Activated naive CD8-positive, alpha-beta T cell treated with anti-CD3 and anti-CD28 coated beads for 36 hours (primary cell): Measurements from ENCODE around the gene GGT6. TPM values are rescaled to one million over a fixed set of nuclear protein-coding genes. Genes with fewer than 3 reads are reported as not detected.

Experiments
- DNase-seq: peaks from one replicate; pipeline ENCODE4 v3.0.0; 2021
- H3K27ac Mint-ChIP-seq: one replicate; pipeline ENCODE4 v1.8.0; 2022; ENCODE audit warnings: mild to moderate bottlenecking, moderate library complexity, mixed read lengths
- H3K27me3 Mint-ChIP-seq: one replicate; pipeline ENCODE4 v1.8.0; 2022; ENCODE audit warnings: mild to moderate bottlenecking, mixed read lengths
- H3K36me3 Mint-ChIP-seq: one replicate; pipeline ENCODE4 v1.8.0; 2021; ENCODE audit warnings: mild to moderate bottlenecking, mixed read lengths
- H3K4me1 Mint-ChIP-seq: one replicate; pipeline ENCODE4 v1.8.0; 2021; ENCODE audit warnings: mixed read lengths
- H3K4me3 Mint-ChIP-seq: one replicate; pipeline ENCODE4 v1.8.0; 2022; ENCODE audit warnings: mild to moderate bottlenecking, moderate library complexity, mixed read lengths
- H3K9me3 Mint-ChIP-seq: one replicate; pipeline ENCODE4 v1.8.0; 2022; ENCODE audit warnings: mixed read lengths
- total RNA-seq, 2 experiments: library from RNA; stranded (reverse); gene quantifications; one replicate each; pipeline ENCODE4 v1.2.3, GENCODE V29; 2021

Gene GGT6
- total RNA-seq, 2 experiments from 2014 or later, result not detected

DNA sequence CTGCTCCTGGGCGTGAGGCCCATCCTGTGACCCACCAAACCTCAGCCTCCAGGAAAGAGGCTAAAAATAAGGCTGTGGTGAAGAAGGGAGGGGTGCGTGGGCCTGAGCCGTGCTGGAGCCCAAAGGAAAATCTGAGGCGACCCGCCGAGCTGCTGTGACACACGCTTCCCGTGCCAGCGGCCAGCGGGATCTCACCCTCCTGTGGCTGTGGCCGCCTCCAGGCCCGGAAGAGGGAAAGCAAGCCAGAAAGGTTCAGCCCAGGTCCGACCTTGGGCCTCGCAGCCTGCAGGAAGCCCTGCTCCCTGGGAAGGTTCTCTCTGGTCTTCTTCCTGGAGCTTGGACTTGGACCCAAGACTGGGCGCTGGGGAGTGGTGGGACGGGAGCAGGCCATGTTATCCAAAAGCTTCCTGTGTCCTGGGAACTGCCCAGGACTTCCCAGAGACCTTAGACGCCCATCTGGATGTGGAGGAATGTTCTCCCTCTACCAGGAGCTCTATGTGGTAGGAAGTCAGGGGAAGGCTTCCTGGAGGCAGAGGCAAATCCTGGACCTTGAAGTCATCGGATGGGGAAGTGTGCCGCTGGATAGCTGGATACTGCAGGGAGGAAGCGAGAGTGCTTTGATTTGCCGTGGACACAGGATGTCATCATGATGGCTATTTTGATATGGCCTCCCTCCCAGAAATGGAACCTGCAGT is 50.3 kb downstream of the GGT6 start:
- Mint-ChIP-seq H3K27ac (no peak overlapping the region), H3K36me3 (no peaks in the 10 kb centered on the region), H3K4me3 (no peak overlapping the region), H3K4me1 (peaks cover 18% of the 10 kb centered on the region), H3K27me3 (no peaks in the 10 kb centered on the region), H3K9me3 (no peaks in the 10 kb centered on the region)
- DNase-seq, result no peak

- Mint-ChIP-seq H3K4me1 (peaks cover 25% of the 10 kb centered on the region), H3K27me3 (no peaks in the 10 kb centered on the region), H3K4me3 (no peak overlapping the region), H3K27ac (no peak overlapping the region), H3K36me3 (no peaks in the 10 kb centered on the region), H3K9me3 (no peaks in the 10 kb centered on the region)
- peak; percentile 49 for DNase-seq
These were observed 51.0 kb downstream of the GGT6 start for GRCh38 chr17:4509401-4509800.

DNA sequence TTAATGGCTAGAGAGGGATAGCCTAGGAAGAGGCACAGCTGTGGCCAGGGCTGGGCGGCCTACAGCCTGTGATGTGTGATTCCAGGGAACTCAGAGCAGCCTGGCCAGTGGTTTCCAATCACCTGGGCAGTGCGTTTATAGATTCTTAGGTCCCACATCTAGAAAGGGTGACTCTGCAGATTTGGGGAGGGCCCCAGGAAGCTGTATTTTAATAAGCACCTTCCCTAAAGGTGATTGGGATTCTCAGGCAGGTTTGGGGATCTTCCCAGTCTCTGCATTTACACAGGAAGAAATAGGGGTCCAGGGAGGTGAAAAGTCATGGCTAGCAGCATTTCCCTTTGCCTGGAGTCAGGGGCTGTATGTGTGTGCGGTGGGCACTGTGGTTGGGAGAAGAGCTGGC is 52.2 kb downstream of the GGT6 start:
- H3K9me3 Mint-ChIP-seq, result no peaks in the 10 kb centered on the region
- H3K4me1 Mint-ChIP-seq, result peaks cover 35% of the 10 kb centered on the region
- no peak overlapping the region for H3K27ac Mint-ChIP-seq
- no peaks in the 10 kb centered on the region for H3K36me3 Mint-ChIP-seq
- H3K4me3 Mint-ChIP-seq, result no peak overlapping the region
- H3K27me3 Mint-ChIP-seq, result no peaks in the 10 kb centered on the region
- DNase-seq, result no peak

DNA sequence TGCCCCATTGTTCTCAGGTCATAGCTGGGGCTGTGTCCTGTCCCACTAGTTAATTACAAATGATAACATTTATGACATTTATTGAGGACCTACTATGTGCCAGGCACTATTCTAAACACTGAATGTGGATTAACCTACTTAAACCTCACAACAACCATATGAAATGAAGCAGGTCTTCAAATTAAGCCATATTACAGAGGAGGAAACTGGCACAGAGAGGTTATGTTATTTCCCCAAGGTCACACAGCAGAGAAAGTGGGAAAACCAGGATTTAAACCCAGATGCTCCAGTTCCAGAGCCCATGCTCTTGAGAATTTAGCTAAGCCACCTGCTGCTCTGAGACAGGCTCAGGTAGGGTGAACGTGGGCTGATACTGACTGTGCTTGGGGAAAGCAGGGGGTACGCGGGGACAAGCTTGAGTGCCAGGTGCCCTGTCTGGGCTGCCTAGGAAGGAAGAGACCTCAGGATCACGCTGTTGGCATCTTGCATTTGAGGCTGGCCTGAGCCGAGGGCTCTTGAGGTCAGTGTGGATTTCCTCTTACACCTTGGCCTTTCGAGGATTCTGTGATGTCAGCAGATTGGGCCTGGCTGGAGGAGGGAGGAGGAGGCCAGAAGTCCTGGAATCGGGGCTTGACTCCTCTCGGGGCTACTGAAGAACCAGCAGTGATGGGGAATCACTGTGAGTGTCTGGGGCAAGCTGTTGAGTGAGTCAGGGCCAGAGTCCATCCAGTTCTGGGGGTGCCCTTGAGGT is 52.8 kb downstream of the GGT6 start:
- Mint-ChIP-seq H3K4me1 (peaks cover 35% of the 10 kb centered on the region), H3K27ac (no peak overlapping the region), H3K4me3 (no peak overlapping the region), H3K9me3 (no peaks in the 10 kb centered on the region), H3K36me3 (no peaks in the 10 kb centered on the region), H3K27me3 (peaks cover 4% of the 10 kb centered on the region)
- DNase-seq, result no peak

Other genes with a start within 250 kb of the GGT6 start
- 10 to 100 TPM; 58.8 to 63.9 TPM for gene UBE2G1, start 193.9 kb downstream of the GGT6 start, total RNA-seq
- gene SPNS3, start 126.6 kb downstream of the GGT6 start, total RNA-seq, result 10 to 100 TPM; 11.7 to 14.3 TPM
- gene SPNS2, start 61.7 kb downstream of the GGT6 start, total RNA-seq, result under 1 TPM; 0.20 to 0.43 TPM
- 100 to 1,000 TPM; 174 to 176 TPM for gene MYBBP1A, start 5.2 kb downstream of the GGT6 start, total RNA-seq
- gene SMTNL2, start 24.0 kb upstream of the GGT6 start, total RNA-seq, result not detected
- gene ALOX15, start 81.1 kb upstream of the GGT6 start, total RNA-seq, result under 1 TPM; 0.18 to 0.25 TPM
- 100 to 1,000 TPM; 110 to 122 TPM for gene PELP1, start 143.6 kb upstream of the GGT6 start, total RNA-seq
- gene ARRB2, start 150.1 kb upstream of the GGT6 start, total RNA-seq, result 100 to 1,000 TPM; 161 to 170 TPM
- gene MED11, start 170.9 kb upstream of the GGT6 start, total RNA-seq, result 10 to 100 TPM; 18.3 to 21.0 TPM
- gene ZMYND15, start 179.3 kb upstream of the GGT6 start, total RNA-seq, result not detected
- 1 to 10 TPM; 2.0 to 3.3 TPM for gene CXCL16, start 179.4 kb upstream of the GGT6 start, total RNA-seq
- not detected for gene TM4SF5, start 211.3 kb upstream of the GGT6 start, total RNA-seq
- not detected for gene VMO1, start 225.8 kb upstream of the GGT6 start, total RNA-seq
- gene GLTPD2, start 228.4 kb upstream of the GGT6 start, total RNA-seq, result not detected
- gene PSMB6, start 235.6 kb upstream of the GGT6 start, total RNA-seq, result 100 to 1,000 TPM; 146 to 154 TPM
- gene PLD2, start 246.6 kb upstream of the GGT6 start, total RNA-seq, result 1 to 10 TPM; 4.2 to 5.4 TPM